CD14-positive monocyte (primary cell): ENCODE data around the gene TNNT2. TPM values are rescaled to one million over a fixed set of nuclear protein-coding genes. Genes with fewer than 3 reads are reported as not detected.

ENCODE experiments used
- DNase-seq, 3 donors: peaks; one replicate each; pipeline ENCODE4 v3.0.0-alpha.2; 2011 to 2022
- H2AFZ ChIP-seq: 2 replicates; pipeline ENCODE4 v1.6.0; 2012; ENCODE audit warnings: mild to moderate bottlenecking, low read depth, low read length, inconsistent platforms; ENCODE audit not compliant: insufficient read depth, poor library complexity, severe bottlenecking
- H3K27ac ChIP-seq, 2 donors: 1 replicate in 1 of 2; 2 replicates in 1 of 2; pipeline ENCODE4 v1.5.1; 2012 to 2013; ENCODE audit warnings: low read length in 2 of 2, control low read depth in 1 of 2, inconsistent platforms in 1 of 2, low read depth in 1 of 2, mild to moderate bottlenecking in 1 of 2
- H3K27me3 ChIP-seq, 2 donors: one replicate each; pipeline versions ENCODE4 v1.6.0 to v1.6.1; 2011 to 2013; ENCODE audit warnings: low read length in 2 of 2; ENCODE audit not compliant: control insufficient read depth in 2 of 2, insufficient read depth in 2 of 2
- H3K36me3 ChIP-seq, 2 donors: replicated peaks in 1 of 2; 1 replicate in 1 of 2; 2 replicates in 1 of 2; pipeline versions ENCODE4 v1.5.1 to v1.6.1; 2012 to 2013; ENCODE audit warnings: low read length in 2 of 2, control low read depth in 1 of 2, inconsistent platforms in 1 of 2, mild to moderate bottlenecking in 1 of 2; ENCODE audit not compliant: insufficient read depth in 2 of 2, control insufficient read depth in 1 of 2
- H3K4me1 ChIP-seq, 2 donors: 1 replicate in 1 of 2; 2 replicates in 1 of 2; pipeline versions ENCODE4 v1.5.1 to v1.6.1; 2012 to 2013; ENCODE audit warnings: low read length in 2 of 2, control low read depth in 1 of 2, inconsistent platforms in 1 of 2, mild to moderate bottlenecking in 1 of 2, moderate library complexity in 1 of 2; ENCODE audit not compliant: insufficient read depth in 2 of 2, control insufficient read depth in 1 of 2
- H3K4me2 ChIP-seq: replicated peaks from 2 replicates; pipeline ENCODE3; 2012; ENCODE audit warnings: low read length, moderate library complexity, mild to moderate bottlenecking; ENCODE audit not compliant: poor library complexity, severe bottlenecking; ENCODE audit errors: extremely low read depth
- H3K4me3 ChIP-seq, 3 experiments: fragments of 200-600 bp in 1 of 3; sonication (generic) in 1 of 3; replicated peaks in 1 of 3; 1 replicate in 2 of 3; 2 replicates in 1 of 3; pipeline ENCODE4 v1.5.1; 2011 to 2013; ENCODE audit warnings: low read length in 3 of 3, mild to moderate bottlenecking in 3 of 3, control low read depth in 2 of 3, low read depth in 2 of 3, inconsistent platforms in 1 of 3, moderate library complexity in 1 of 3
- H3K79me2 ChIP-seq: 2 replicates; pipeline ENCODE4 v1.6.0; 2012; ENCODE audit warnings: mild to moderate bottlenecking, control low read depth, inconsistent platforms, low read length, moderate library complexity; ENCODE audit not compliant: insufficient read depth
- H3K9ac ChIP-seq: 2 replicates; pipeline ENCODE4 v1.6.0; 2017; ENCODE audit warnings: low read length, mild to moderate bottlenecking; ENCODE audit not compliant: insufficient read depth, poor library complexity, severe bottlenecking
- H3K9me3 ChIP-seq, 2 donors: replicated peaks in 1 of 2; 1 replicate in 1 of 2; 2 replicates in 1 of 2; pipeline versions ENCODE4 v1.5.1 to v1.6.1; 2012 to 2013; ENCODE audit warnings: low read length in 2 of 2, control low read depth in 1 of 2; ENCODE audit not compliant: control insufficient read depth in 1 of 2, insufficient read depth in 1 of 2
- H4K20me1 ChIP-seq: 2 replicates; pipeline ENCODE4 v1.6.0; 2012; ENCODE audit warnings: mild to moderate bottlenecking, low read length, control low read depth, moderate library complexity; ENCODE audit not compliant: insufficient read depth
- H3K27ac Mint-ChIP-seq, 7 donors: one replicate each; pipeline ENCODE4 v1.8.0; 2020; ENCODE audit warnings: mild to moderate bottlenecking in 7 of 7, mixed read lengths in 7 of 7, moderate library complexity in 6 of 7, inconsistent platforms in 2 of 7
- H3K27me3 Mint-ChIP-seq, 3 donors: one replicate each; pipeline ENCODE4 v1.8.0; 2021 to 2022; ENCODE audit warnings: low read depth in 3 of 3, mild to moderate bottlenecking in 3 of 3, mixed read lengths in 3 of 3, moderate library complexity in 3 of 3, inconsistent platforms in 1 of 3
- H3K36me3 Mint-ChIP-seq, 2 donors: one replicate each; pipeline ENCODE4 v1.8.0; 2020; ENCODE audit warnings: mixed read lengths in 2 of 2, inconsistent platforms in 1 of 2, mild to moderate bottlenecking in 1 of 2
- H3K4me1 Mint-ChIP-seq: one replicate; pipeline ENCODE4 v1.8.0; 2020; ENCODE audit warnings: mild to moderate bottlenecking, mixed read lengths
- H3K4me3 Mint-ChIP-seq, 2 donors: one replicate each; pipeline ENCODE4 v1.8.0; 2020; ENCODE audit warnings: mild to moderate bottlenecking in 2 of 2, mixed read lengths in 2 of 2, moderate library complexity in 1 of 2
- H3K9me3 Mint-ChIP-seq, 7 donors: one replicate each; pipeline ENCODE4 v1.8.0; 2020 to 2022; ENCODE audit warnings: mixed read lengths in 7 of 7, mild to moderate bottlenecking in 6 of 7, moderate library complexity in 6 of 7, inconsistent platforms in 2 of 7
- WGBS: methylation state at CpG from one replicate; pipeline ENCODE4 v1.1.5; 2013; ENCODE audit warnings: missing lambda C conversion rate; ENCODE audit not compliant: insufficient coverage; 5-methylcytosine and 5-hydroxymethylcytosine counted together
- intact Hi-C, 2 donors: fragments of 100-400 bp; cut with micrococcal nuclease; formaldehyde crosslinking; loops; one replicate each; pipeline versions ENCODE4 v1.15.0 to v1.15.1; 2023
- polyA plus RNA-seq, 3 donors: library from polyadenylated mRNA; depleted of rRNA in 1 of 3; unstranded in 2 of 3; stranded (reverse) in 1 of 3; fragments of 300-500 nt in 2 of 3; fragments of >200 nt in 1 of 3; fragmentation: Illumina TruSeq in 2 of 3; gene quantifications; 1 replicate in 2 of 3; 2 replicates in 1 of 3; pipeline ENCODE4 v1.2.3, GENCODE V29; 2012 to 2021
- TF ChIP-seq, protein P1 (sequence below): fragments of 200-600 bp; IDR thresholded peaks from one replicate; pipeline ENCODE4 v1.8.0; 2022; ENCODE audit warnings: antibody characterized with exemption, mild to moderate bottlenecking

Gene TNNT2
- polyA plus RNA-seq, 3 donors, result not detected

- Histone ChIP-seq H3K9me3 (peaks cover 0 to 9% of the 10 kb centered on the region in 2 donors), H3K27ac (no peak overlapping the region), H4K20me1 (no peaks in the 10 kb centered on the region), H3K27me3 (peaks cover 18 to 36% of the 10 kb centered on the region in 2 donors), H3K4me1 (no peaks in the 10 kb centered on the region), H3K4me3 (no peak overlapping the region), H3K9ac (no peak overlapping the region), H3K79me2 (no peaks in the 10 kb centered on the region), H2AFZ (no peak overlapping the region), H3K4me2 (no peak overlapping the region), H3K36me3 (no peaks in the 10 kb centered on the region)
- Mint-ChIP-seq H3K9me3 (peaks cover 0 to 10% (median 0%) of the 10 kb centered on the region in 7 donors), H3K27ac (no peak overlapping the region), H3K36me3 (no peaks in the 10 kb centered on the region), H3K27me3 (peaks cover 13 to 40% (median 20%) of the 10 kb centered on the region in 3 donors), H3K4me1 (no peaks in the 10 kb centered on the region), H3K4me3 (no peak overlapping the region)
- WGBS, result 94% methylated on average over 3 of the region's 4 CpGs
- TF ChIP-seq, protein P1, sequence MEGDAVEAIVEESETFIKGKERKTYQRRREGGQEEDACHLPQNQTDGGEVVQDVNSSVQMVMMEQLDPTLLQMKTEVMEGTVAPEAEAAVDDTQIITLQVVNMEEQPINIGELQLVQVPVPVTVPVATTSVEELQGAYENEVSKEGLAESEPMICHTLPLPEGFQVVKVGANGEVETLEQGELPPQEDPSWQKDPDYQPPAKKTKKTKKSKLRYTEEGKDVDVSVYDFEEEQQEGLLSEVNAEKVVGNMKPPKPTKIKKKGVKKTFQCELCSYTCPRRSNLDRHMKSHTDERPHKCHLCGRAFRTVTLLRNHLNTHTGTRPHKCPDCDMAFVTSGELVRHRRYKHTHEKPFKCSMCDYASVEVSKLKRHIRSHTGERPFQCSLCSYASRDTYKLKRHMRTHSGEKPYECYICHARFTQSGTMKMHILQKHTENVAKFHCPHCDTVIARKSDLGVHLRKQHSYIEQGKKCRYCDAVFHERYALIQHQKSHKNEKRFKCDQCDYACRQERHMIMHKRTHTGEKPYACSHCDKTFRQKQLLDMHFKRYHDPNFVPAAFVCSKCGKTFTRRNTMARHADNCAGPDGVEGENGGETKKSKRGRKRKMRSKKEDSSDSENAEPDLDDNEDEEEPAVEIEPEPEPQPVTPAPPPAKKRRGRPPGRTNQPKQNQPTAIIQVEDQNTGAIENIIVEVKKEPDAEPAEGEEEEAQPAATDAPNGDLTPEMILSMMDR, result no peak
- intact Hi-C loops, result no loop called here
- DNase-seq, result no peak
Measured at GRCh38 chr1:201395936-201396335, 18.5 kb upstream of the TNNT2 start.

DNA sequence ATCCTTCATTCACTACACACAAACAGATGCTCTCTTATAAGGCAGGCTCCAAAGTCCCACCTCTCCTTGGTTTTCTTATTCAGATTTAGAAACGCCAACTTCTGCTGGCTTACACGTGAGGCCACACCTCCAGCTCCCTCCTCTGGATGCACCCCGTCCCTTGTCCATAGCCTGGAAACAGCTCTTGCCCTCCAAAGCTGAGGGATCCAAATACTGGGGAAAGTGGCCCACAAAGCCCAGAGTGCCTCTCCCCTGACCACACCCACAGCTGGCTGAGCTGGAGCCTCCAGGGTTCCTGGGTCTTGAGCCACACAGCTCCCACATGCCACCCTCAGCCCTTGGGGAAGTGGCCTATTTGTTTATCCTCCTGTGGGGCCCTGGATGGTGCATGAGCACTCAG lies 17.1 kb upstream of the TNNT2 start:
- Histone ChIP-seq H3K4me2 (no peak overlapping the region), H4K20me1 (no peaks in the 10 kb centered on the region), H3K79me2 (no peaks in the 10 kb centered on the region), H3K9me3 (peaks cover 0 to under 1% of the 10 kb centered on the region in 2 donors), H3K9ac (no peak overlapping the region), H3K36me3 (no peaks in the 10 kb centered on the region), H2AFZ (no peak overlapping the region), H3K4me3 (no peak overlapping the region), H3K27me3 (peaks cover 5 to 22% of the 10 kb centered on the region in 2 donors), H3K4me1 (no peaks in the 10 kb centered on the region), H3K27ac (no peak overlapping the region)
- 84% methylated on average over 3 of the region's 3 CpGs for WGBS
- peaks cover 13 to 27% (median 20%) of the 10 kb centered on the region in 3 donors for H3K27me3 Mint-ChIP-seq
- no peaks in the 10 kb centered on the region for H3K4me1 Mint-ChIP-seq
- no peak overlapping the region for H3K27ac Mint-ChIP-seq
- no peaks in the 10 kb centered on the region for H3K36me3 Mint-ChIP-seq
- H3K4me3 Mint-ChIP-seq, result no peak overlapping the region
- DNase-seq, result no peak
- intact Hi-C loops, result no loop called here
- TF ChIP-seq, protein P1, result no peak
- H3K9me3 Mint-ChIP-seq, result peaks cover 0 to 10% (median 0%) of the 10 kb centered on the region in 7 donors
